Colon (tissue), 2 donors: Measurements from ENCODE around the gene MOB1B.
"Not testable (repeated sequence)": the region's sequence is repeated elsewhere in the genome, so short reads cannot be mapped to it uniquely, and the experiment has no call there.

Experiments
- FAIRE-seq: peaks from 2 replicates; lab custom pipeline; 2012; peaks lifted over from hg19 to GRCh38; lab: Jason Lieb, UNC
- donor health status: control.
- donor health status: control.

The MOB1B gene

GRCh38 chr4:70956549-70957210 is 54.5 kb downstream of the MOB1B start:
- FAIRE-seq = no peak

DNA sequence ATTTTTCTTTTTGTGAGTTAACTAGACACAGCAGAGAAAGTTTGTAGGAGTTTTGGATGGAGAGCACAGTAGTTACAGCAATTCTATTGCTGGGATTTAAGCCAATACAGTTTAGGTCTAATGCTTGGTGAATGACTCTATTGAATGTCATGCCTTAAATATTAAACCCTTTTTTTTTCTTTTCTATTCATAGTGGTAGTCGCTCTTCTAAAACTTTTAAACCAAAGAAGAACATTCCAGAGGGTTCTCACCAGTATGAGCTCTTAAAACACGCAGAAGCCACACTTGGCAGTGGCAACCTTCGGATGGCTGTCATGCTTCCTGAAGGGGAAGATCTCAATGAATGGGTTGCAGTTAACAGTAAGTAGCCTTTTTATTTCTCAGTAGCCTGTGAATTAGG is 56.5 kb downstream of the MOB1B start:
- no peak for FAIRE-seq

GRCh38 chr4:70969076-70969475 is 66.9 kb downstream of the MOB1B start:
- no peak for FAIRE-seq

GRCh38 chr4:70976252-70976651 is 74.1 kb downstream of the MOB1B start:
- FAIRE-seq = no peak

DNA sequence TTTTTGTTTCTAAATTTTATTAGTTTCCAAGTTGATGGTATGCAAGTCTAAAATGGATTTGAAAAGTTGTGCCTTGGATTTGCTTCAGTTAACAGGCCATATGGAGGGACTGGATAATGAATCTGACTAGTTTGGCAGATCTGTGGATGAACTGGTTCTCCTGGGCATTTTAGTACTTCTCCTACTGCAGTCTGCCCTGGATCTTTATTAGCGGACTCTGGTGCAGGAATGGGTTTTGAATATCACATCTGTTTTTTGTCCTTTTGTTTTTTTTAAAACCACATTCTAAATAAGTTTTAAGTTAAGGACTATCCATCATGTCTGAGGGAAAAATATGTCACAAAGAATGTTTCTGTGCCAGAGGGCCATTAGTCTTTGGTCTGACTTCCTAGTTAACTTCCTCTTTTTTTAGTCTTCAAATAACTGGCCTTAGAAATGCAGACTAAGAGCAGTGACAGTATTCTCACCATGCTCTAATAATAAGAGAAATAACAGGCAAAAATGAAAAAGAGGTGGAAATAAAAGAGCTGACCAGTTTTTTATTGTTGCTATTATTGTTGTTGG is 77.4 kb downstream of the MOB1B start:
- FAIRE-seq = no peak

DNA sequence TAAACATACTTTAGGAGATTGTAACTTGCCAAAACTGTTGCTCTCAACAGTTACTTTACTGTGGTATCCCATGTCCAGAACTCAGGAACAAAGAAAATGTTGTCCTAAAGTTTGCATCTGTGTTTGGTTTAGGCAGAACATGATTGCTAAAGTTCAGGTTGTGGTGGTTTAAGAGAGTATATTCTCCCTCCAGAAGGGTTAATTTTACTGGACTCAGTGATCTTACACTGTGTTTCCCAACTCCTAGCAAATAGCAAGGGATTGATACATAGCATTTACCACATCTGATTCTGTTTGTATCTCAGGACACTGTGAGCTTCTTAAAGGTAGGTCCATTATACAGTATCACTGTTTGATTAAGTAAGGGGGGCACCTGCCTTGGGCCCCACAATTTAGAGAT is 78.0 kb downstream of the MOB1B start:
- FAIRE-seq = no peak

- FAIRE-seq = no peak
Measured at GRCh38 chr4:70984106-70984505, 81.9 kb downstream of the MOB1B start.

- no peak for FAIRE-seq
Measured at GRCh38 chr4:70984589-70984988, 82.4 kb downstream of the MOB1B start.

DNA sequence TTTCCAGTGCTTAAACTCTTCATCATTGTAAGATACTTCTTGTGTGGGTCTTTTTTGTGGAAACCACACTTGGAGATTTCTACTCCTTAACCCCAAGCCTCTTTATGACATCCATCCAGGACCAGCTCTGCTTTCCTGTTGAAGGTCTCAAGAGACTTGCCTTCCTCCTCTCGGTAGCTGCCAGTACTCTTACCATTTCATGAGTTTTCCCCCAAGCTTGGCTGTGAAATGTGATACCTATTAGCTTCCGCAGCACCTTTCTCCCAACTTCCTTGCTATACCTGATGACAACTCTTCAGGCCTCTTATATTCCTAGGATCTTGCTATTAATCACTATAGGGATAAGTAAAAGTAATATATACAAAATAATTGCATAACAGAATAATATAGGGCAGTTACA is 89.4 kb downstream of the MOB1B start:
- no peak for FAIRE-seq

DNA sequence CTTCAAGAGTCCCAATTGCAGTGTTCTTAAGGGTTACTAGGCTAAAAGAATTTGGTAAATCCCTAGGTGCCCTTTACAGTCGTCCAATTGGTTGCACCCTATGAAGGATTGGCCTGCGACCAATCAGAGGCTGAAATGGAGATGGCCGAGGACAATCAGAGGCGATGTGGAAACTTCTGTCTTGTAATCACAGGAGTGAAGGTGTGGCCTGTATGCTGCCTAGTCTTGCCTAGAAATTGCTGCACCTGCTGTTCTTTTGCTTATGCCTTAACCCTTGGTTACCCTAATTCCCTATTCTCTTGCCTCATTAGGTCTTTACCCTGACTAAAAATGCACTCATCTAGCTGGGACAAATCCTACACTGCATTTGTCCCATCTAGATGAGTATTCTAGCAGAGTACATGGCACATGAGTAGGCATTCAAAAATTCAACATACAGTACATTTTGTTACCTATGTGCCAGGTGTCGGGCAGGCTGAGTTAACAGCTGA is 90.3 kb downstream of the MOB1B start:
- FAIRE-seq = no peak

GRCh38 chr4:70993181-70994068 is 91.3 kb downstream of the MOB1B start, which contains the start of gene DCK:
TSS of gene DCK (plus strand) at chr4:70993649. CDS start at chr4:70993836, 187 bp downstream.
- FAIRE-seq = no peak

- FAIRE-seq = no peak
Measured at GRCh38 chr4:70994069-70994366, 91.8 kb downstream of the MOB1B start.

DNA sequence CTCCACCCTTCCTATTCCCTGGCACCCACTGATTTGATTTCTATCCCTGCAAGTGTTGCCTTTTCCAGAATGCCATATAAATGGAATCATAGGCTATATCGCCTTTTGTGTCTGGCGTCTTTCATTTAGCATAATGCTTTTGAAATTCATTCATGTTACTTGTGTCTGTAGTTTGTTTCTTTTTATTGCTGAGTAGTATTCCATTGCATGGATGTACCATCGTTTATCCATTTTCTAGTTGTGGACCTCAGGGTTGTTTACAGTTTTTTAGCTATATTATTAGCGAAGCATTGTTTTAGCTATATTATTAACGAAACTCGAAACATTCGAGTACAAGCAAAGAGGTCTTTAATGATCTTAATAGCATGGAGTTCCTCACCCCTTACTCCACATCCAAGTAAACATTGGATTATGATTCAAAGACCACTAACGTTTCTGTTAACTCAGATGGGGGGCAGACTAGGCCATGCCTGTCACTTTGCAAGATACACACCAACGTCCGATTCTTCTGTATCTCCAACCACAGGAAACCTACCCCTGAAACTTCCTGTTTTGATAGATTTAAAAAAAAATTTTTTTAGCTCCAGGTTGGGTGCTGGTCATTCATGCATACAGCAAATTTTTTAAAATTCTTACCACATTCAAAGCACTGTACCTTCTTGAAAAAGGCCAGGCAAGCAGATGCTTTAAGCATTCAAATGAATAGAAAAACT is 92.4 kb downstream of the MOB1B start:
- FAIRE-seq = no peak

DNA sequence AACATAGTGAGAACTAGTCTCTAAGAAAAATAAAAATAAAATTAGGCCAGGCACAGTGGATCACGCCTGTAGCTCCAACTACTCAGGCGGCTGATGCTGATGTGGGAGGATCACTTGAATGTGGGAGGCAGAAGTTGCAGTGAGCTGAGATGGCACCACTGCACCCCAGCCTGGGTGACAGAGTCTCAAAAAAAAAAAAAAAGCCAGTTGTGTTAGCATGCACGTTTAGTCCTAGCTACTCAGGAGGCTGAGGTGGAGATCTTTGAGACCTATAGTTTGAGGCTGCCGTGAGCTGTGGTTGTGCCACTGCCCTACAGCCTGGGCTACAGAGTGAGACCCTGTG is 93.8 kb downstream of the MOB1B start:
- no peak for FAIRE-seq

- no peak for FAIRE-seq
Measured at GRCh38 chr4:70997036-70997435, 94.9 kb downstream of the MOB1B start.

- FAIRE-seq = no peak
Measured at GRCh38 chr4:70997546-70997945, 95.4 kb downstream of the MOB1B start.

- not testable (repeated sequence) for FAIRE-seq
Measured at GRCh38 chr4:70999639-71000038, 97.5 kb downstream of the MOB1B start.

DNA sequence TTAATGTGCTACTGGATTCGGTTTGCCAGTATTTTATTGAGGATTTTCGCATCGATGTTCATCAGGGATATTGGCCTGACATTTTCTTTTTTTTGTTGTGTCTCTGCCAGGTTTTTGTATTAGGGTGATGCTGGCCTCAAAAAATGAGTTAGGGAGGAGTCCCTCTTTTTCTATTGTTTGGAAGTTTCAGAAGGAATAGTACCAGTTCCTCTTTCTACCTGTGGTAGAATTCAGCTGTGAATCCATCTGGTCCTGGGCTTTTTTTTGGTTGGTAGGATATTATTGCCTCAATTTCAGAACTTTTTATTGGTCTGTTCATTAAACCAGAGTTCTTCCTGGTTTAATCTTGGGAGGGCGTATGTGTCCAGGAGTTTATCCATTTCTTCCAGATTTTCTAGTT is 99.2 kb downstream of the MOB1B start:
- not testable (repeated sequence) for FAIRE-seq

GRCh38 chr4:71004281-71004851 is 102.2 kb downstream of the MOB1B start:
- no peak for FAIRE-seq

GRCh38 chr4:71005025-71005424 is 102.9 kb downstream of the MOB1B start:
- FAIRE-seq = not testable (repeated sequence)

- no peak for FAIRE-seq
Measured at GRCh38 chr4:71006203-71006907, 104.2 kb downstream of the MOB1B start.

DNA sequence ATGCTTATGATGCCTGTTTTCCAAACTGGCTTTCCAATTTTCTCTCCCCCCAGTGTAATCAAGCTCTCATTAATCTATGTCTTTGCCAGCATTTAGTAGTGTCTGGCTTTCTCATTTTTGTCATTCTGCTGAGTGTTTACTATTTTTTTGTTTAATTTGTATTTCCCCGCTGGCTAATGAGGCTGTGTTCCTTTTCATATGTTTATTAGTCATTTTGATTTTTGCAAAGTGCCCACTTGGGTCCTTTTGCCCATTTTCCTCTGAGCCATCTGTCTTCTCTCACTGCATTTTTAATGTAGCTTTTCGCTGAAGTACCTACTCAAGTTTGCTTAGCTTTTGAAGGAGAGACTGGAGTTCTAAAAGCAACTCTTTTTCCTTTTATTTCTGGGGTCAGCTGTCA is 106.0 kb downstream of the MOB1B start:
- no peak for FAIRE-seq
